ENCODE measurements around the gene HOXA10. TPM values are rescaled to one million over a fixed set of nuclear protein-coding genes. Genes with fewer than 3 reads are reported as not detected.

The HOXA10 gene
- total RNA-seq, 1 donor from 2014 or later: 36.7 TPM

DNA sequence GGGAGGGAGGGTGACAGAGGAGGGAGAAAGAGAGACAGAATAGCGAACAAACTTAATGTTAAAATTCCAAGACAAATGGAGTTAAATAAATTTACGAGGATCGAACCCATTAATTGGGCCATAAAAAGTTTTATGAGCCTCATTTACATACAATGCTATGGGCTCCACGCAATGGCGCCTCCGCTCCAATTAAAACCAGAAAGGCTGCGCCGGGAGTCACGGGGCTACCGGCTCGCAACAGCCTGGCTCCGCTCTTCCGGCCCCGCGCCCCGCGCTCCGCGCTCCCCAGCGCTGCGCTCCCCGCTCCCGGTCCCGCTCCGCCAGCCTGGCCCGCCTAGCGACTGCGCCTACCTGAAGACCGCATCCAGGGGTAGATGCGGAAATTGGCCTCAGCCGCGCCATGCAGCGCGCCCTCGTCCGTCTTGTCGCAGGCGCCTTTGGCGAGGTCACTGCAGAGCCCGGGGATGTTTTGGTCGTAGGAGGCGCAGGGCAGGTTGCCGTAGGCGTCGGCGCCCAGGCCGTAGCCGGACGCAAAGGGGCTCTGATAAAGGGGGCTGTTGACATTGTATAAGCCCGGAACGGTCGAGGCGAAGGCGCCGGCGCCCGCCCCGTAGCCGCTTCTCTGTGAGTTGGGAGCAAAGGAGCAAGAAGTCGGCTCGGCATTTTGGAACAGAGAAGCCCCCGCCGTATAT, 18.2 kb downstream of the HOXA10 start:
- no peak for TF ChIP-seq CTCF (conservative IDR thresholded peaks at IDR 0.05; ENCODE audit: low read depth, low read length)
- DNase-seq (ENCODE audit: low read depth): no peak
- peak overlapping the region; percentile 74 for H3K4me3 ChIP-seq (ENCODE audit: low read depth, low read length)

DNA sequence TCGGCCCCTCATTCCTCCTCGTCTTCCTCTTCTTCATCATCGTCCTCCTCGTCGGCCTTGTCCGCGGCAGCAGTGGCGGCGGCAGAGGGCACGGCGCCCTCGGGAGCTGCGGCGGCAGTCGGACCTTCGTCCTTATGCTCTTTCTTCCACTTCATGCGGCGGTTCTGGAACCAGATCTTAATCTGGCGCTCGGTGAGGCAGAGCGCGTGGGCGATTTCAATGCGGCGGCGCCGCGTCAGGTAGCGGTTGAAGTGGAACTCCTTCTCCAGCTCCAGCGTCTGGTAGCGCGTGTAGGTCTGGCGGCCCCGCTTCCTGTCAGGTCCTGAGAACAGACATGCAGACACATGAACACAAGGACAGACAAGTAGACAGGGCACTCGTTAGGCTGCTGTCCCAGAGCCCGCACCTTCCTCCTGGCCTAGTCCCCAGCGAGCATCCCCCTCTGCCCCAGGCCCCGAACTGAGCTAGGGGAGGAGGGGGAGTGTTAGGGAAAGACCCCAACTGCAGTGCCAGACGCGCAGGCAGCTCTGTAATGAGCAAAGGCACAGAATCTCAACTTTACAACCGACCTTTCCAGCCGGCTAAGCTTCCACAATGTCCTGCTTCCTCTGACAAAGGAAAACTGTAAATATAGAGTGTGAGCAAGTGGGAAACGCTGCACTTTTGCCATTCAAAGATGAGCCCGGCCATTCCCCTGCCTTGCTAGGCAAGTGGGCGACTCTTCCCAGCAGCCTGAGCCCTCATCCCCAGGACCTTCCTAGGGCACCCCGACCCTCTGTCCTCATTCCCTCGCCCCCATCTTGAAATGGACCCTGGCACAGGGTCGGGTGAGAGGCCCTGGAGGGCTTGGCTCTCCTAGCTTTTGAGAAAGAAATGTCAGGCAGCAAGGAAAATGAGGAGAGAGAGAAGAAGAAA, 19.0 kb downstream of the HOXA10 start:
- no peak for TF ChIP-seq CTCF (conservative IDR thresholded peaks at IDR 0.05; ENCODE audit: low read depth, low read length)
- no peak for DNase-seq (ENCODE audit: low read depth)

DNA sequence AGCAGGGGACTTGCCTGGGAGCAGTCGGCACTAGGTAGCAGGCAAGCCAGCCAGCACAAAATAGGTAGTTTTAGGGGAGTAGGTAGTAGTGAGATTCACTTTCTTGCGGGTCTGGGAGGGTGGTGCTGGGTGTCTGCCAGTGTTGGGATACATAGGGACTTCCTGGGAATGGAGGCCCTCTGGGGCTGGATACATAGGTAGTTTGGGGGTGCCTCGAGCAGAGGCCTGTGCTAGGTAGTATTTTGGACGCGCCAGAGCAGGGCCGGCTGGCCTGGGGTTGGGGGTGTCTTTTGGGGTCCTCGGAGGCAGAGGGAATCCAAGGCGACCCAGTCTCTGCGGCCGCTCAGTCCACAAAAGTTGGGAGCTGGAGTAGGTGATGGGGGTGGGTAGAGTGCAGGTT, 19.8 kb downstream of the HOXA10 start:
- no peak for DNase-seq (ENCODE audit: low read depth)
- TF ChIP-seq CTCF (conservative IDR thresholded peaks at IDR 0.05; ENCODE audit: low read depth, low read length): no peak
- peak overlapping the region; percentile 74 for H3K4me3 ChIP-seq (ENCODE audit: low read depth, low read length)

More for the DNA sequence above, 19.0 kb downstream of the HOXA10 start:
- peak overlapping the region; percentile 74 for H3K4me3 ChIP-seq (ENCODE audit: low read depth, low read length)

GRCh38 chr7:27153526-27153925, 20.6 kb downstream of the HOXA10 start:
- DNase-seq (ENCODE audit: low read depth): no peak
- peak overlapping the region; percentile 75 for H3K4me3 ChIP-seq (ENCODE audit: low read depth, low read length)
- no peak for TF ChIP-seq CTCF (conservative IDR thresholded peaks at IDR 0.05; ENCODE audit: low read depth, low read length)

- TF ChIP-seq CTCF (conservative IDR thresholded peaks at IDR 0.05; ENCODE audit: low read depth, low read length): no peak
- peak overlapping the region; percentile 75 for H3K4me3 ChIP-seq (ENCODE audit: low read depth, low read length)
- DNase-seq (ENCODE audit: low read depth): no peak
Observed at GRCh38 chr7:27152816-27153442, 21.2 kb downstream of the HOXA10 start.

DNA sequence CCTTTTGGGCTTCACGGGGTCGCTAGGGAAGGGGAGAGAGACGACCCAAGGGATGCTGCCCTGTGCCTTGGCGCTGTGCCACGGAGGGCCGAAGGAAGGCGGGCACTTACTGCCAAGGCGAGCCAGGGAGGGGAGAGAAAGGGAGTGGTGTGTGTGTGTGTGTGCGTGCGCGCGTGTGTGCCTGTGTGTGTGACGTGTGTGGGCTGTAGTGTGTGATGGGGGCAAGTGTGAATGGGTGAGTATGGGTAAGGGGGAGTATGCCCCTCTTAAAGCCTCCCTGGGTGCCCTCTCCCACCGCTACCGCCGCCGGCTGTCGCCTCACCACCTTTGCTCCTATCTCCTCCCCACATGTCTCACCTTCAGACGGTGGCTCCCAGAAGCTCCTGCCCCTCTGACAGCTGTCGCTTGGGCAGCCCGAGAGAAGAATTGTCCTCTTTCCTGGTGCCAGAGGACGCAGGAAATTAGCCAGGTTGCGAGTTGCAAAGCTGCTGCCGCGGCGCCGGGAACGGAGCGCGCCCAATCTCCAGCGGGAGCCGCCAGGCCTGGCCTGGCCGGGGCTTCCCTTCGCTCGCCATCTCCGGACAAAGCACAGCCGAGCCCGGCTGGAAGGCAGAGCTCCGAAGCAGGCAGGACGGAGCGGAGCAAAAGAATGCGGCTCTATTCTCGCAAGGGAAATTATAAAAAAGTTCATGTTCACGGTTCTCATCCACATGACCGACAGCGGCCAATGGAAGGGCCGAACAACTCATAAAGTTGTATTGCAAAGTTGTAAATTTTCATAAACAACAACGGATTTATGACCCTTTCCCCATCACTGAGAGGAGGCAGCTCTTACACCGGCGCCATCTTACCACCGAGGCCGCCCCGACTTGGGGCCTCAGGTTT, 21.9 kb downstream of the HOXA10 start, which contains the start of gene HOXA3:
Gene HOXA3 (minus strand): TSS at position 653 of the 885 bp plus-strand sequence. CDS start 41,943 bp downstream, outside the sequence.
- no peak for TF ChIP-seq CTCF (conservative IDR thresholded peaks at IDR 0.05; ENCODE audit: low read depth, low read length)
- peak within 1 kb of the TSS; percentile 75 for H3K4me3 ChIP-seq (ENCODE audit: low read depth, low read length)
- DNase-seq (ENCODE audit: low read depth): no peak
